Central memory CD8-positive, alpha-beta T cell (primary cell): Measurements from ENCODE around the gene NPY5R.
A peak's percentile ranks its signal among the peaks of the same experiment; 100 is the strongest.

Experiments
- ATAC-seq: fragments of 150-1000 bp; cut with Tn5 transposase; replicated peaks from 2 replicates; pipeline ENCODE4 v1.10.0; 2022; ENCODE audit warnings: mild to moderate bottlenecking, moderate FRiP score, moderate number of reproducible peaks; ENCODE audit not compliant: poor library complexity, severe bottlenecking; ENCODE audit errors: extremely low read depth
- DNase-seq, 2 donors: peaks; one replicate each; pipeline ENCODE4 v3.0.0; 2021; ENCODE audit warnings: low spot score in 2 of 2
- H3K27ac Mint-ChIP-seq: one replicate; pipeline ENCODE4 v1.8.0; 2022; ENCODE audit warnings: low read depth, mild to moderate bottlenecking, moderate library complexity, mixed read lengths
- H3K27me3 Mint-ChIP-seq: one replicate; pipeline ENCODE4 v1.8.0; 2022; ENCODE audit warnings: mixed read lengths
- H3K36me3 Mint-ChIP-seq: one replicate; pipeline ENCODE4 v1.8.0; 2022; ENCODE audit warnings: mild to moderate bottlenecking, moderate library complexity, mixed read lengths; ENCODE audit not compliant: insufficient read depth
- H3K4me1 Mint-ChIP-seq: one replicate; pipeline ENCODE4 v1.8.0; 2022; ENCODE audit warnings: mixed read lengths
- H3K4me3 Mint-ChIP-seq: one replicate; pipeline ENCODE4 v1.8.0; 2022; ENCODE audit warnings: mild to moderate bottlenecking, moderate library complexity, mixed read lengths
- H3K9me3 Mint-ChIP-seq: one replicate; pipeline ENCODE4 v1.8.0; 2022; ENCODE audit warnings: mixed read lengths

NPY5R gene

GRCh38 chr4:163343604-163344146 is at the start of gene NPY5R:
NPY5R (plus strand) TSS chr4:163343892; CDS start chr4:163350274, 6,382 bp downstream.
- Mint-ChIP-seq H3K27me3 (peaks cover 25% of the 10 kb centered on the region), H3K4me3 (no peak within 1 kb of the TSS), H3K4me1 (no peaks in the 10 kb centered on the region), H3K27ac (no peak within 1 kb of the TSS), H3K36me3 (no peaks in the 10 kb centered on the region), H3K9me3 (no peaks in the 10 kb centered on the region)
- ATAC-seq (no peak), DNase-seq (no peak)

GRCh38 chr4:163295138-163295537 is 48.6 kb upstream of the NPY5R start:
- no peaks in the 10 kb centered on the region for H3K4me1 Mint-ChIP-seq
- no peaks in the 10 kb centered on the region for H3K36me3 Mint-ChIP-seq
- no peak overlapping the region for H3K27ac Mint-ChIP-seq
- DNase-seq (no peak), ATAC-seq (no peak)
- H3K27me3 Mint-ChIP-seq = no peaks in the 10 kb centered on the region
- no peak overlapping the region for H3K4me3 Mint-ChIP-seq
- H3K9me3 Mint-ChIP-seq = peaks cover 6% of the 10 kb centered on the region

GRCh38 chr4:163300445-163300844 is 43.2 kb upstream of the NPY5R start:
- ATAC-seq = no peak
- H3K4me1 Mint-ChIP-seq = no peaks in the 10 kb centered on the region
- no peak overlapping the region for H3K27ac Mint-ChIP-seq
- H3K4me3 Mint-ChIP-seq = no peak overlapping the region
- no peaks in the 10 kb centered on the region for H3K27me3 Mint-ChIP-seq
- no peaks in the 10 kb centered on the region for H3K36me3 Mint-ChIP-seq
- H3K9me3 Mint-ChIP-seq = peaks cover 6% of the 10 kb centered on the region
- no peak for DNase-seq

- no peaks in the 10 kb centered on the region for H3K27me3 Mint-ChIP-seq
- no peaks in the 10 kb centered on the region for H3K36me3 Mint-ChIP-seq
- ATAC-seq (no peak), DNase-seq (no peak)
- H3K27ac Mint-ChIP-seq = no peak overlapping the region
- H3K4me3 Mint-ChIP-seq = no peak overlapping the region
- peaks cover 6% of the 10 kb centered on the region for H3K9me3 Mint-ChIP-seq
- no peaks in the 10 kb centered on the region for H3K4me1 Mint-ChIP-seq
These were observed 40.6 kb upstream of the NPY5R start for GRCh38 chr4:163303069-163303468.

- Mint-ChIP-seq H3K4me1 (no peaks in the 10 kb centered on the region), H3K4me3 (no peak overlapping the region), H3K27me3 (no peaks in the 10 kb centered on the region), H3K9me3 (peaks cover 5% of the 10 kb centered on the region), H3K36me3 (no peaks in the 10 kb centered on the region), H3K27ac (no peak overlapping the region)
- DNase-seq (no peak), ATAC-seq (no peak)
These were observed 34.2 kb upstream of the NPY5R start for GRCh38 chr4:163309466-163309865.

GRCh38 chr4:163317110-163317509 is 26.6 kb upstream of the NPY5R start:
- ATAC-seq = no peak
- DNase-seq = no peak
- Mint-ChIP-seq H3K4me1 (no peaks in the 10 kb centered on the region), H3K27ac (no peak overlapping the region), H3K4me3 (no peak overlapping the region), H3K36me3 (no peaks in the 10 kb centered on the region), H3K27me3 (no peaks in the 10 kb centered on the region), H3K9me3 (peaks cover 28% of the 10 kb centered on the region)

- peaks cover under 1% of the 10 kb centered on the region for H3K9me3 Mint-ChIP-seq
- H3K27ac Mint-ChIP-seq = no peak overlapping the region
- H3K36me3 Mint-ChIP-seq = no peaks in the 10 kb centered on the region
- H3K4me3 Mint-ChIP-seq = no peak overlapping the region
- DNase-seq (no peak), ATAC-seq (no peak)
- H3K27me3 Mint-ChIP-seq = peaks cover 51% of the 10 kb centered on the region
- H3K4me1 Mint-ChIP-seq = peaks cover 5% of the 10 kb centered on the region
These were observed 12.6 kb upstream of the NPY5R start for GRCh38 chr4:163330916-163331628.

- ATAC-seq = no peak
- no peaks in the 10 kb centered on the region for H3K9me3 Mint-ChIP-seq
- H3K4me3 Mint-ChIP-seq = no peak overlapping the region
- peaks cover 5% of the 10 kb centered on the region for H3K4me1 Mint-ChIP-seq
- no peak for DNase-seq
- H3K27ac Mint-ChIP-seq = no peak overlapping the region
- peaks cover 51% of the 10 kb centered on the region for H3K27me3 Mint-ChIP-seq
- no peaks in the 10 kb centered on the region for H3K36me3 Mint-ChIP-seq
These were observed 11.9 kb upstream of the NPY5R start for GRCh38 chr4:163331629-163332376.

- peak within 1 kb of the TSS; percentile 40 for H3K4me3 Mint-ChIP-seq
- ATAC-seq (no peak), DNase-seq (no peak)
- peaks cover 5% of the 10 kb centered on the region for H3K4me1 Mint-ChIP-seq
- no peaks in the 10 kb centered on the region for H3K36me3 Mint-ChIP-seq
- H3K9me3 Mint-ChIP-seq = no peaks in the 10 kb centered on the region
- H3K27ac Mint-ChIP-seq = no peak within 1 kb of the TSS
- peaks cover 59% of the 10 kb centered on the region for H3K27me3 Mint-ChIP-seq
These were observed 10.9 kb upstream of the NPY5R start, which contains the start of gene NPY1R for GRCh38 chr4:163332526-163333406. NPY1R (minus strand) TSS chr4:163332596; CDS start chr4:163326554, 6,042 bp downstream.

GRCh38 chr4:163335384-163335783 is 8.3 kb upstream of the NPY5R start:
- Mint-ChIP-seq H3K36me3 (no peaks in the 10 kb centered on the region), H3K27ac (no peak overlapping the region), H3K27me3 (peaks cover 54% of the 10 kb centered on the region), H3K4me3 (no peak overlapping the region), H3K4me1 (peaks cover 5% of the 10 kb centered on the region), H3K9me3 (no peaks in the 10 kb centered on the region)
- ATAC-seq (no peak), DNase-seq (no peak)

GRCh38 chr4:163344147-163345125 is 744 bp downstream of the NPY5R start:
- DNase-seq (no peak), ATAC-seq (no peak)
- Mint-ChIP-seq H3K4me1 (no peaks in the 10 kb centered on the region), H3K27me3 (peaks cover 25% of the 10 kb centered on the region), H3K9me3 (no peaks in the 10 kb centered on the region), H3K36me3 (no peaks in the 10 kb centered on the region), H3K4me3 (no peak overlapping the region), H3K27ac (no peak overlapping the region)
